ENCODE results near the gene FAM107B.

The FAM107B gene

GRCh38 chr10:14483417-14483816 is 291.3 kb downstream of the FAM107B start:
- no peak for TF ChIP-seq GATA2 (IDR thresholded peaks at IDR 0.05; ENCODE audit: low read depth, low read length)
- TF ChIP-seq GATA3 (IDR thresholded peaks at IDR 0.05; ENCODE audit: low read depth, low read length): no peak

- TF ChIP-seq GATA2 (IDR thresholded peaks at IDR 0.05; ENCODE audit: low read depth, low read length) (no peak), GATA3 (IDR thresholded peaks at IDR 0.05; ENCODE audit: low read depth, low read length) (no peak)
Measured at GRCh38 chr10:14481752-14482151, 292.9 kb downstream of the FAM107B start.

- no peak for TF ChIP-seq GATA2 (IDR thresholded peaks at IDR 0.05; ENCODE audit: low read depth, low read length)
- TF ChIP-seq GATA3 (IDR thresholded peaks at IDR 0.05; ENCODE audit: low read depth, low read length): no peak
Measured at GRCh38 chr10:14481014-14481413, 293.7 kb downstream of the FAM107B start.

GRCh38 chr10:14478604-14479003 is 296.1 kb downstream of the FAM107B start:
- TF ChIP-seq GATA2 (IDR thresholded peaks at IDR 0.05; ENCODE audit: low read depth, low read length) (no peak), GATA3 (IDR thresholded peaks at IDR 0.05; ENCODE audit: low read depth, low read length) (no peak)

- TF ChIP-seq GATA3 (IDR thresholded peaks at IDR 0.05; ENCODE audit: low read depth, low read length) (no peak), GATA2 (IDR thresholded peaks at IDR 0.05; ENCODE audit: low read depth, low read length) (no peak)
Measured at GRCh38 chr10:14478201-14478600, 296.5 kb downstream of the FAM107B start.

GRCh38 chr10:14477408-14477710 is 297.3 kb downstream of the FAM107B start:
- TF ChIP-seq GATA3 (IDR thresholded peaks at IDR 0.05; ENCODE audit: low read depth, low read length) (no peak), GATA2 (IDR thresholded peaks at IDR 0.05; ENCODE audit: low read depth, low read length) (no peak)

GRCh38 chr10:14476641-14477407 is 297.9 kb downstream of the FAM107B start:
- no peak for TF ChIP-seq GATA2 (IDR thresholded peaks at IDR 0.05; ENCODE audit: low read depth, low read length)
- TF ChIP-seq GATA3 (IDR thresholded peaks at IDR 0.05; ENCODE audit: low read depth, low read length): no peak

GRCh38 chr10:14476006-14476405 is 298.7 kb downstream of the FAM107B start:
- no peak for TF ChIP-seq GATA2 (IDR thresholded peaks at IDR 0.05; ENCODE audit: low read depth, low read length)
- TF ChIP-seq GATA3 (IDR thresholded peaks at IDR 0.05; ENCODE audit: low read depth, low read length): no peak

- TF ChIP-seq GATA3 (IDR thresholded peaks at IDR 0.05; ENCODE audit: low read depth, low read length) (no peak), GATA2 (IDR thresholded peaks at IDR 0.05; ENCODE audit: low read depth, low read length) (no peak)
Measured at GRCh38 chr10:14474656-14475055, 300.0 kb downstream of the FAM107B start.

- no peak for TF ChIP-seq GATA3 (IDR thresholded peaks at IDR 0.05; ENCODE audit: low read depth, low read length)
- TF ChIP-seq GATA2 (IDR thresholded peaks at IDR 0.05; ENCODE audit: low read depth, low read length): no peak
Measured at GRCh38 chr10:14470920-14471319, 303.8 kb downstream of the FAM107B start.

- TF ChIP-seq GATA3 (IDR thresholded peaks at IDR 0.05; ENCODE audit: low read depth, low read length) (no peak), GATA2 (IDR thresholded peaks at IDR 0.05; ENCODE audit: low read depth, low read length) (no peak)
Measured at GRCh38 chr10:14468726-14469125, 306.0 kb downstream of the FAM107B start.
